Measurements from ENCODE around the gene AQP1.

The AQP1 gene

GRCh38 chr7:30886608-30887011 is 25.0 kb upstream of the AQP1 start:
- peaks cover 11% of the 10 kb centered on the region for H3K27me3 Mint-ChIP-seq (ENCODE audit: low read depth)

GRCh38 chr7:30887464-30887872 is 24.2 kb upstream of the AQP1 start:
- peaks cover 11% of the 10 kb centered on the region for H3K36me3 Mint-ChIP-seq (ENCODE audit: low read depth)
- TF ChIP-seq CTCF (IDR thresholded peaks at IDR 0.05; ENCODE audit: unreplicated experiment in 3 of 3): no peak
- H3K27ac Mint-ChIP-seq: peak overlapping the region in 2 of 3 experiments; percentile 52 to 54
- no peak overlapping the region for H3K4me3 Mint-ChIP-seq
- peaks cover 7% of the 10 kb centered on the region for H3K27me3 Mint-ChIP-seq (ENCODE audit: low read depth)
- peaks cover 3% of the 10 kb centered on the region for H3K9me3 Mint-ChIP-seq
- peaks cover 29% of the 10 kb centered on the region for H3K4me1 Mint-ChIP-seq

More at GRCh38 chr7:30886608-30887011, 25.0 kb upstream of the AQP1 start:
- H3K4me1 Mint-ChIP-seq: peaks cover 29% of the 10 kb centered on the region
- peaks cover 9% of the 10 kb centered on the region for H3K36me3 Mint-ChIP-seq (ENCODE audit: low read depth)
- H3K27ac Mint-ChIP-seq: peak overlapping the region; percentile 37 to 54 (median 52)
- TF ChIP-seq CTCF (IDR thresholded peaks at IDR 0.05; ENCODE audit: unreplicated experiment in 3 of 3): no peak
- peaks cover 3% of the 10 kb centered on the region for H3K9me3 Mint-ChIP-seq
- peak overlapping the region in 1 of 3 experiments; percentile 29 for H3K4me3 Mint-ChIP-seq

DNA sequence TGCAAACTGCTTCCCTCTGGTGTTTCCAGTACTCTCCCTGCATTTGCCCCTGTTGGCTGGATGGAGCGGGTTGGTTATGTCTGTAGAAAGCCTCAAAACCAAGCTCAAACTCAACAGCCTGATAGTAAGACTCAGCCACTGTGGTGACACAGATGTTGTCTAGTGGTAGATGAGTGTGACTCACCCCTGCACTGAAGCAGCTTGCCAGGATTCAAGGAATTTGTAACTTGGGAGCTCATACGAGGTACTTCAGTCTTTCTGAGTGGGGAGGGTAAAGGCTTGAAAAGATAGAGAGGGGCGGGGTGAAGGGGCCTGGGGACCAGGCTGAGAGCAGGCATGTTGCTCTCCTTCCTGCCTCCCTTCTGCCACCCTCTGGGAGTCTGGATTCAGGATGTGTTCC is 22.9 kb upstream of the AQP1 start:
- peak overlapping the region in 2 of 3 experiments; percentile 7 to 9 for H3K27ac Mint-ChIP-seq
- H3K36me3 Mint-ChIP-seq (ENCODE audit: low read depth): peaks cover 11% of the 10 kb centered on the region
- TF ChIP-seq CTCF (IDR thresholded peaks at IDR 0.05; ENCODE audit: unreplicated experiment in 3 of 3): no peak
- H3K4me1 Mint-ChIP-seq: peaks cover 40% of the 10 kb centered on the region
- H3K27me3 Mint-ChIP-seq (ENCODE audit: low read depth): peaks cover 7% of the 10 kb centered on the region
- peaks cover 3% of the 10 kb centered on the region for H3K9me3 Mint-ChIP-seq
- H3K4me3 Mint-ChIP-seq: no peak overlapping the region

DNA sequence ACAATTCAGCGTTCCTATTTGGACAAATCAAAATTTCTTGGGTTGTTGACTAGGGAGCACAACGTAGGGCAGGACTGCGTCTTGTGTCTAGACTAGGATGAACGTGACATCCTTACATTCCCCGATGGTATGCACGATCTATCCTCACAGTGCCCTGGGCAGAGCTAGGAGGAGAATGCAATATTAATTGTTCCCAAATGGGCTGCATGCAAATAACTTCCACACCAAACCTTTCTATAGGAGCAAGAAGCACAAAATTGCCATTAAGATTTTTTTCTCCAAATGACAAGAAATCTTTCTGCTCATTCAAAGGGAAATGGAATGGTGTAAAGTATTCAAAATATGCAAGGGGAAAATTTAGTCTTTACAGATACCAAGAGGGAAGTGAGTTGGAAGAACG is 21.4 kb upstream of the AQP1 start:
- Mint-ChIP-seq H3K4me3 (no peak overlapping the region), H3K9me3 (peaks cover 3% of the 10 kb centered on the region), H3K27ac (no peak overlapping the region), H3K27me3 (ENCODE audit: low read depth) (peaks cover 8% of the 10 kb centered on the region), H3K36me3 (ENCODE audit: low read depth) (peaks cover 11% of the 10 kb centered on the region), H3K4me1 (peaks cover 49% of the 10 kb centered on the region)
- TF ChIP-seq CTCF (IDR thresholded peaks at IDR 0.05; ENCODE audit: unreplicated experiment in 3 of 3): no peak

GRCh38 chr7:30893357-30893756 is 18.3 kb upstream of the AQP1 start:
- peaks cover 11% of the 10 kb centered on the region for H3K36me3 Mint-ChIP-seq (ENCODE audit: low read depth)
- peak overlapping the region in 1 of 3 experiments; percentile 67 for H3K4me3 Mint-ChIP-seq
- peaks cover 19% of the 10 kb centered on the region for H3K27me3 Mint-ChIP-seq (ENCODE audit: low read depth)
- H3K9me3 Mint-ChIP-seq: peaks cover 3% of the 10 kb centered on the region
- H3K27ac Mint-ChIP-seq: peak overlapping the region; percentile 64 to 92 (median 86)
- H3K4me1 Mint-ChIP-seq: peaks cover 58% of the 10 kb centered on the region
- TF ChIP-seq CTCF (IDR thresholded peaks at IDR 0.05; ENCODE audit: unreplicated experiment in 3 of 3): no peak

DNA sequence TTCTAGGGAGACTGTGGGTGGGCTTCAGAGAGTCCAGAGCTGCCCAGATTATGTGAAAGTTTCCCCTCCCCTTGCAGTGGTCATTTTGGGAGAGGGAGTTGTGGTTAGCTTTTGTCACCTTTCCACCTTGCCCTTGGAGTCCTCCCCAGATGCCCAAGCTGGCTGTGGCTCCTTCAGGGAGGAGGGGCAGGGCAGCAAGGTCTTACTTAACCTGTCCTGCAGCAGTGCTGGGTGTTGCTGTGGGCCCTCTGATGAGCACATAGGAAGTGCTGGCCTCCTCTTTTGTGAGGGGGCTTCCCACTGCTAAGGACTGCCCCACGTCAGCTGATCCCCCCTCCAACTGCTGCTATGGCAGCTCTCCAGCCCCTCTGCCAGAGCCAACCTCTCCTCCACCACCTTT is 17.6 kb upstream of the AQP1 start:
- Mint-ChIP-seq H3K27ac (peak overlapping the region; percentile 3 to 92 (median 86)), H3K4me1 (peaks cover 52% of the 10 kb centered on the region), H3K27me3 (ENCODE audit: low read depth) (peaks cover 19% of the 10 kb centered on the region), H3K9me3 (peaks cover 3% of the 10 kb centered on the region), H3K36me3 (ENCODE audit: low read depth) (peaks cover 11% of the 10 kb centered on the region), H3K4me3 (no peak overlapping the region)
- TF ChIP-seq CTCF (IDR thresholded peaks at IDR 0.05; ENCODE audit: unreplicated experiment in 3 of 3): no peak
